Fibroblast of upper back skin (primary cell): Measurements from ENCODE around the gene SPDYE6.
A peak's percentile ranks its signal among the peaks of the same experiment; 100 is the strongest.
"Not testable (repeated sequence)": the region's sequence is repeated elsewhere in the genome, so short reads cannot be mapped to it uniquely, and the experiment has no call there.

Source experiments
- DNase-seq: peaks from one replicate; pipeline ENCODE4 v3.0.0-alpha.2; 2013

The SPDYE6 gene

GRCh38 chr7:102313997-102314780, 42.1 kb downstream of the SPDYE6 start:
- no peak for DNase-seq

- DNase-seq, result no peak
Measured at GRCh38 chr7:102312317-102312716, 43.9 kb downstream of the SPDYE6 start.

- DNase-seq, result no peak
Measured at GRCh38 chr7:102310414-102310815, 45.8 kb downstream of the SPDYE6 start.

GRCh38 chr7:102306916-102307677, 49.1 kb downstream of the SPDYE6 start:
- peak; percentile 32 for DNase-seq

- DNase-seq, result no peak
Measured at GRCh38 chr7:102305414-102306268, 50.6 kb downstream of the SPDYE6 start.

DNA sequence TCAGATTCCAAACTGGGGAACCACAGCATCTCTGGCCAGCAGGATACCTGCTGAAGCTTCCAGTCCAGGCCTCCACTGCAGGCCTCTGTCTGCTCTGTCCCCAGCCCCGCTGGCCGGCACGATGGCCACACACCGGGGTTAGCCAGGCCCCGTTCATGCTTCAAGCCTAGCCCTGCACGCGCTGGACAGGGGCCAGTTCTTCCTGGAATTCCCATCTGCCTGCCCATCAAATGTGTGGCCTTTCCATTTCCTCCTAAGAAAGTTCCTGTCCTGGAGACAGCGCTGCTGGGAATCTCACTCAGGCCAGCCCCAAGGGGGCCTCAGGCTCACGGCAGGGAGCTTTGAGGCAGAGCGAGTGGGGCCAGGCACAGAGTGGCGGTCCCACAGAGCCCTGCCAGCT, 51.6 kb downstream of the SPDYE6 start:
- no peak for DNase-seq

DNA sequence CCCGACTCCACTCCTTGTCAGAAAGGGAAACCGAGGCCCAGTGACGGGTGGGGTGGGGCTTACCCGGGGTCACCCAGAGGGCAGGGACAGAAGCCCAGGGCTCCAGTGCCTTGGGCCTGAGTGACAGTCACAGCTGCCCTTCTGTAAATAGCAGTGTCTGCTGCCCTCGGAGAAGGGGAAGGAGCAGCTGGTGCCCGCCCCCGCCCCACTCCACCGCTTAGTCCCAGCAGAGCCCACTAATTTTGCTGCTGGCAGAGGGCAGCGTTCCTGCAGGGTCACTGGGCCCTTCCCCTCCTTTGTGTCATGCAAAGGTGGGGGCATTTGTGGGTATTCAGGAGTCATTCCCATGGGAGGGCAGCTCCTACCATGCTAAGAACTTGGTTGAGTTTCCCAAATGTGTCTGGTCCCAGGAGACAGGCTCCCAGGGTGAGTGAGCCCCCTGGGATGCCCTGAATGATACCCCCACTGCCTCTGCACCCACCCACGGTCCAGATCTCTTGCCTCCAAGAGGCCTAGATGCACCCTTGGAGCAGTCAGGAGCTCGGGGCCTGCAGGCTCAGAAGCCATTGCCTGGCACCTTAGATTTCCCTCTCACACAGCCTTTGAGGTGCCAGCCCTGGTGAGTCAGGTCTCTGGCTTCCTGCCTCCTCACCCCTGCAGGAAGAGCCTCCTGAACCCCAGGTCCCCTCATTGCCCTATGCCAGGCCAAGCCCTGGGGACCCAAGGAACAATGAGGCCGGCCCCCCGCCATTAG, 52.4 kb downstream of the SPDYE6 start:
- DNase-seq, result no peak

DNA sequence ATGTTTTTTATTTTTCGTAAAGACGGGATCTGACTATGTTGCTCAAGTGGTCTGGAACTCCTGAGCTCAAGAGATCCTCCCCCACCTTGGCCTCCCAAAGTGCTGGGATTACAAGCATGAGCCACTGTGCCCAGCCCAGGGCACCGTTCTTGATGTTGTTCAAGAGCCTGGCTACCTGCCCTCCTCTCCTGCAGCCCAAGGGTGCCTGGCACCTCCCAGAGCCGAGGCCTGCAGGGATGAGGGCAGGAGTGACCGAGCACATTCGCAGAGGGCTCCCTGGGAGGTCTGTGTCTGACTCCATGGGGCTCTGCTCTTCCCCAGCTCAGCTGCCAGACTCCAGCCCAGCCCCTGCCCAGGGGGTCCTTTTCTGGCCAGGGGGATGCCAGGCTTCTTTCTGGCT, 54.2 kb downstream of the SPDYE6 start:
- no peak for DNase-seq

DNA sequence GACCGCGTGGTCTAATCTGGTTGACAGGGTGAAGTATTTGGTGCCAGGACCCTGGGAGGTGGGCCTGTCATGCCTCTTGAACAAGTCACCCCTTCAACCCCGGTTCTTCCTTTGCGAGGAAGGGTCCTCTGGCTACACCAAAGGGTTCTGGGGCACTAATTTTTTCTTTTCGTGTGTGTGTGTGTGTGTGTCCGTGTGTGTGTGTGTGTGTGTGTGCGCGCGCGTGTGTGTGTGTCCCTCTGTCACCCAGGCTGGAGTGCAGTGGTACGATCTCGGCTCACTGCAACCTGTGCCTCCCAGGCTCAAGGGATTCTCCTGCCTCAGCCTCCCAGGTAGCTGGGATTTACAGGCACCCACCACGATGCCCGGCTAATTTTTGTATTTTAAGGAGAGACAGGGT, 54.9 kb downstream of the SPDYE6 start:
- DNase-seq, result not testable (repeated sequence)

DNA sequence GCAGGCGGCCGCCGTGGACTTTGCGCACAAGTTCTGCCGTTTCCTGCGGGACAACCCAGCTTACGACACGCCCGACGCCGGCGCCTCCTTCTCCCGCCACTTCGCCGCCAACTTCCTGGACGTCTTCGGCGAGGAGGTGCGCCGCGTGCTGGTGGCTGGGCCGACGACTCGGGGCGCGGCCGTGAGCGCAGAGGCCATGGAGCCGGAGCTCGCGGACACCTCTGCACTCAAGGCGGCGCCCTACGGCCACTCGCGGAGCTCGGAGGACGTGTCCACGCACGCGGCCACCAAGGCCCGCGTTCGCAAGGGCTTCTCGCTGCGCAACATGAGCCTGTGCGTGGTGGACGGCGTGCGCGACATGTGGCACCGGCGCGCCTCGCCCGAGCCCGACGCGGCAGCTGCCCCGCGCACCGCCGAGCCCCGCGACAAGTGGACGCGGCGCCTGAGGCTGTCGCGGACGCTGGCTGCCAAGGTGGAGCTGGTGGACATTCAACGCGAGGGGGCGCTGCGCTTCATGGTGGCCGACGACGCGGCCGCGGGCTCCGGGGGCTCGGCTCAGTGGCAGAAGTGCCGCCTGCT, 55.5 kb downstream of the SPDYE6 start:
- no peak for DNase-seq

- DNase-seq, result no peak
Measured at GRCh38 chr7:102297487-102298218, 58.6 kb downstream of the SPDYE6 start.

DNA sequence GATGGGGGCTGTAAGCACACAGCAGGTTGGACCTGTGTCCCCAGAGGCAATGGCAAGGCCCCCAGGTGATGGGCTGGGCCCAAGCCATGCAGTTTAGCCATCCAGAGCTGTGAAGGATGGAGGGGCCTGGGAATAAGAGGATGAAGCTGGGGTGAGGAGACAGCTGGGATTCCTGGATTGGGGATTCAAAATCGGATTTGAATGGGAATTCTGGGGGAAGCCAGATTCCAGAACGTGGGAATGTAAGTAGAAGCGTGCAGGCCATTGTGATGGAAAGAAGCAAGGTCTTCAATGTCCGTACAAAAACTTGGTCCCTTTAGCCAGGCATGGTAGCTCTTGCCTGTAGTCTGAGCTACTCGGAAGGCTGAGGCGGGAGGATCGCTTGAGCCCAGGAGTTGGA, 59.7 kb downstream of the SPDYE6 start:
- no peak for DNase-seq

GRCh38 chr7:102296179-102296438, 60.1 kb downstream of the SPDYE6 start:
- DNase-seq, result no peak
